Hepatocyte (in vitro differentiated cells): Measurements from ENCODE around the gene ZNF48. TPM values are rescaled to one million over a fixed set of nuclear protein-coding genes. Genes with fewer than 3 reads are reported as not detected.

ENCODE experiments used
- DNase-seq: peaks from one replicate; pipeline ENCODE4 v3.0.0-alpha.2; 2016; ENCODE audit warnings: low spot score
- H2AFZ ChIP-seq: fragments of 200-600 bp; sonication (generic); 2 replicates; pipeline ENCODE4 v1.6.0; 2016; ENCODE audit warnings: antibody characterized with exemption, mild to moderate bottlenecking
- H3K27ac ChIP-seq: fragments of 200-600 bp; sonication (generic); 2 replicates; pipeline ENCODE4 v1.5.1; 2016; ENCODE audit warnings: mild to moderate bottlenecking
- H3K27me3 ChIP-seq: fragments of 200-600 bp; sonication (generic); 2 replicates; pipeline ENCODE4 v1.6.1; 2016
- H3K36me3 ChIP-seq: fragments of 200-600 bp; sonication (generic); replicated peaks from 2 replicates; pipeline ENCODE4 v1.5.1; 2016; ENCODE audit warnings: low read depth; ENCODE audit not compliant: insufficient read depth
- H3K4me1 ChIP-seq: fragments of 200-600 bp; sonication (generic); 2 replicates; pipeline ENCODE4 v1.5.1; 2016; ENCODE audit warnings: mild to moderate bottlenecking, moderate library complexity; ENCODE audit not compliant: insufficient read depth
- H3K4me2 ChIP-seq: fragments of 200-600 bp; sonication (generic); 2 replicates; pipeline ENCODE4 v1.6.0; 2016
- H3K4me3 ChIP-seq: fragments of 200-600 bp; sonication (generic); 2 replicates; pipeline ENCODE4 v1.5.1; 2016; ENCODE audit warnings: mild to moderate bottlenecking
- H3K79me2 ChIP-seq: fragments of 200-600 bp; sonication (generic); 2 replicates; pipeline ENCODE4 v1.6.0; 2017; ENCODE audit warnings: mild to moderate bottlenecking
- H3K9me2 ChIP-seq: fragments of 200-600 bp; sonication (generic); replicated peaks from 2 replicates; pipeline ENCODE4 v1.6.0; 2017; ENCODE audit warnings: mild to moderate bottlenecking; ENCODE audit not compliant: insufficient read depth
- H3K9me3 ChIP-seq: fragments of 200-600 bp; sonication (generic); 2 replicates; pipeline ENCODE4 v1.5.1; 2016; ENCODE audit warnings: low read depth, mild to moderate bottlenecking
- H4K20me1 ChIP-seq: fragments of 200-600 bp; sonication (generic); 2 replicates; pipeline ENCODE4 v1.6.0; 2016; ENCODE audit warnings: mild to moderate bottlenecking; ENCODE audit not compliant: insufficient read depth, poor library complexity, severe bottlenecking
- CTCF ChIP-seq: fragments of 200-600 bp; sonication (generic); IDR thresholded peaks from 2 replicates; pipeline ENCODE4 v1.5.1; 2016; ENCODE audit warnings: antibody characterized with exemption, mild to moderate bottlenecking; ENCODE audit not compliant: poor library complexity
- EZH2 ChIP-seq: fragments of 200-600 bp; sonication (generic); IDR thresholded peaks from 2 replicates; pipeline ENCODE4 v1.6.1; 2016; ENCODE audit warnings: antibody characterized with exemption, mild to moderate bottlenecking, borderline replicate concordance
- EZH2phosphoT487 ChIP-seq: fragments of 200-600 bp; sonication (generic); IDR thresholded peaks from one replicate; pipeline ENCODE4 v1.6.1; 2018; ENCODE audit warnings: antibody characterized with exemption, mild to moderate bottlenecking, low read depth, moderate library complexity; ENCODE audit not compliant: unreplicated experiment, severe bottlenecking
- WGBS: methylation state at CpG from one replicate; pipeline ENCODE4 v1.1.6; 2016; ENCODE audit warnings: low lambda C conversion rate; ENCODE audit errors: missing lambda C conversion rate; 5-methylcytosine and 5-hydroxymethylcytosine counted together
- polyA plus RNA-seq: library from polyadenylated mRNA; unstranded; fragments of >200 nt; fragmentation: Nextera tagmentation; extraction: Ambion mirVana; gene quantifications from 2 replicates; pipeline ENCODE4 v1.2.1, GENCODE V29; 2016
- total RNA-seq: library from RNA; depleted of rRNA; stranded (reverse); fragments of >200 nt; gene quantifications from 2 replicates; pipeline ENCODE4 v1.2.3, GENCODE V29; 2014

Gene ZNF48
- total and polyA plus RNA-seq, 2 experiments from 2014 or later: 6.1 to 7.7 TPM

- peak overlapping the region; percentile 1 for H2AFZ ChIP-seq
Observed at GRCh38 chr16:30371248-30371816, 23.9 kb upstream of the ZNF48 start.

GRCh38 chr16:30372038-30372712, 23.0 kb upstream of the ZNF48 start:
- H2AFZ ChIP-seq: no peak overlapping the region
- no peak overlapping the region for H3K4me2 ChIP-seq
- H3K27ac ChIP-seq: peak overlapping the region; percentile 84
- no peaks in the 10 kb centered on the region for H3K9me3 ChIP-seq
- DNase-seq: peak; percentile 6
- TF ChIP-seq EZH2 (no peak), CTCF (no peak), EZH2phosphoT487 (no peak)
- H3K4me3 ChIP-seq: no peak overlapping the region
- no peaks in the 10 kb centered on the region for H3K27me3 ChIP-seq
- H3K79me2 ChIP-seq: peaks cover 27% of the 10 kb centered on the region
- peaks cover 26% of the 10 kb centered on the region for H4K20me1 ChIP-seq
- no peaks in the 10 kb centered on the region for H3K9me2 ChIP-seq
- peaks cover 19% of the 10 kb centered on the region for H3K4me1 ChIP-seq
- no peaks in the 10 kb centered on the region for H3K36me3 ChIP-seq
- 91% methylated on average over 6 of the region's 6 CpGs for WGBS

More at GRCh38 chr16:30371248-30371816, 23.9 kb upstream of the ZNF48 start:
- H3K4me2 ChIP-seq: peak overlapping the region; percentile 65
- peaks cover 34% of the 10 kb centered on the region for H4K20me1 ChIP-seq
- peak overlapping the region; percentile 84 for H3K27ac ChIP-seq
- H3K4me1 ChIP-seq: peaks cover 12% of the 10 kb centered on the region
- H3K4me3 ChIP-seq: no peak overlapping the region
- TF ChIP-seq CTCF: no peak
- no peak for TF ChIP-seq EZH2
- no peak for TF ChIP-seq EZH2phosphoT487
- no peaks in the 10 kb centered on the region for H3K36me3 ChIP-seq
- H3K27me3 ChIP-seq: no peaks in the 10 kb centered on the region
- peaks cover 36% of the 10 kb centered on the region for H3K79me2 ChIP-seq
- no peak for DNase-seq
- 34% methylated on average over 11 of the region's 11 CpGs for WGBS
- no peaks in the 10 kb centered on the region for H3K9me3 ChIP-seq
- no peaks in the 10 kb centered on the region for H3K9me2 ChIP-seq

GRCh38 chr16:30372725-30373124, 22.5 kb upstream of the ZNF48 start:
- WGBS: 92% methylated on average over 5 of the region's 5 CpGs
- H3K27me3 ChIP-seq: no peaks in the 10 kb centered on the region
- H3K9me3 ChIP-seq: no peaks in the 10 kb centered on the region
- H2AFZ ChIP-seq: no peak overlapping the region
- H3K27ac ChIP-seq: no peak overlapping the region
- H3K4me3 ChIP-seq: no peak overlapping the region
- peaks cover 17% of the 10 kb centered on the region for H3K4me1 ChIP-seq
- no peak for DNase-seq
- no peaks in the 10 kb centered on the region for H3K36me3 ChIP-seq
- H4K20me1 ChIP-seq: peaks cover 20% of the 10 kb centered on the region
- H3K9me2 ChIP-seq: no peaks in the 10 kb centered on the region
- TF ChIP-seq EZH2phosphoT487: no peak
- no peak for TF ChIP-seq CTCF
- no peak for TF ChIP-seq EZH2
- no peak overlapping the region for H3K4me2 ChIP-seq
- peaks cover 22% of the 10 kb centered on the region for H3K79me2 ChIP-seq
